NCI-H2081 treated with DMSO at 0.1 percent for 48 hours (cell line): ENCODE measurements around the gene FOXJ1.
"Not testable (repeated sequence)": the region's sequence is repeated elsewhere in the genome, so short reads cannot be mapped to it uniquely, and the experiment has no call there.

Source experiments
- DNase-seq: peaks from one replicate; lab custom pipeline; 2025; lab: John Stamatoyannopoulos, UW

Gene FOXJ1

GRCh38 chr17:76141212-76142038, at the start of gene FOXJ1:
Gene FOXJ1 (minus strand): TSS chr17:76141245. CDS start chr17:76140395, 850 bp downstream.
- DNase-seq: peak; percentile 63

GRCh38 chr17:76189741-76190140, 48.7 kb upstream of the FOXJ1 start:
- no peak for DNase-seq

- DNase-seq: no peak
Measured at GRCh38 chr17:76189247-76189646, 48.2 kb upstream of the FOXJ1 start.

GRCh38 chr17:76188213-76189016, 47.4 kb upstream of the FOXJ1 start:
- no peak for DNase-seq

- not testable (repeated sequence) for DNase-seq
Measured at GRCh38 chr17:76186774-76187173, 45.7 kb upstream of the FOXJ1 start.

GRCh38 chr17:76184290-76184689, 43.2 kb upstream of the FOXJ1 start:
- DNase-seq: no peak

- peak; percentile 71 for DNase-seq
Measured at GRCh38 chr17:76182016-76182764, 41.1 kb upstream of the FOXJ1 start.

- no peak for DNase-seq
Measured at GRCh38 chr17:76179496-76180467, 38.7 kb upstream of the FOXJ1 start.

GRCh38 chr17:76178124-76178523, 37.1 kb upstream of the FOXJ1 start:
- no peak for DNase-seq

- DNase-seq: no peak
Measured at GRCh38 chr17:76176701-76177574, 35.9 kb upstream of the FOXJ1 start.

- no peak for DNase-seq
Measured at GRCh38 chr17:76174037-76174436, 33.0 kb upstream of the FOXJ1 start.

- DNase-seq: no peak
Measured at GRCh38 chr17:76173474-76173873, 32.4 kb upstream of the FOXJ1 start.

GRCh38 chr17:76171706-76172105, 30.7 kb upstream of the FOXJ1 start:
- no peak for DNase-seq

GRCh38 chr17:76170114-76170513, 29.1 kb upstream of the FOXJ1 start:
- no peak for DNase-seq

- no peak for DNase-seq
Measured at GRCh38 chr17:76166906-76167305, 25.9 kb upstream of the FOXJ1 start.

- no peak for DNase-seq
Measured at GRCh38 chr17:76166168-76166567, 25.1 kb upstream of the FOXJ1 start.

- no peak for DNase-seq
Measured at GRCh38 chr17:76164331-76164730, 23.3 kb upstream of the FOXJ1 start.

GRCh38 chr17:76163919-76164318, 22.9 kb upstream of the FOXJ1 start:
- no peak for DNase-seq

GRCh38 chr17:76161619-76162266, 20.7 kb upstream of the FOXJ1 start:
- no peak for DNase-seq
